PFSK-1 (cell line): ENCODE results near the gene PROZ.

Source experiments
- REST ChIP-seq, 2 experiments: IDR thresholded peaks; 2 replicates each; pipeline versions ENCODE4 v1.6.1 to v1.8.0; 2011 to 2012; ENCODE audit warnings: low read depth in 2 of 2, low read length in 2 of 2, control low read depth in 1 of 2, inconsistent platforms in 1 of 2, mild to moderate bottlenecking in 1 of 2, moderate library complexity in 1 of 2; ENCODE audit not compliant: insufficient read depth in 1 of 2
- TAF1 ChIP-seq: IDR thresholded peaks from 2 replicates; pipeline ENCODE4 v1.6.1; 2012; ENCODE audit warnings: low read length, control low read depth, borderline replicate concordance; ENCODE audit not compliant: insufficient read depth

- TF ChIP-seq TAF1: no peak
- no peak for TF ChIP-seq REST (IDR thresholded peaks at IDR 0.05; ENCODE audit: insufficient read depth in 1 of 2, low read depth in 2 of 2, low read length in 2 of 2)
Measured at GRCh38 chr13:113109151-113110047, 49.0 kb upstream of the PROZ start.
